NCI-H82 treated with DMSO at 0.1 percent for 48 hours (cell line): Measurements from ENCODE around the gene ATP6V1C2.

ENCODE experiments used
- DNase-seq: peaks from one replicate; lab custom pipeline; 2025; ENCODE audit not compliant: unreplicated experiment; lab: John Stamatoyannopoulos, UW

The ATP6V1C2 gene

GRCh38 chr2:10721396-10722251, at the start of gene ATP6V1C2:
TSS of gene ATP6V1C2 (plus strand) at chr2:10721630. CDS start at chr2:10722850, 1,220 bp downstream.
- no peak for DNase-seq

GRCh38 chr2:10675131-10675530, 46.3 kb upstream of the ATP6V1C2 start:
- no peak for DNase-seq

- no peak for DNase-seq
Observed at GRCh38 chr2:10678225-10678624, 43.2 kb upstream of the ATP6V1C2 start.

- no peak for DNase-seq
Observed at GRCh38 chr2:10680214-10680613, 41.2 kb upstream of the ATP6V1C2 start.

GRCh38 chr2:10680957-10681356, 40.5 kb upstream of the ATP6V1C2 start:
- DNase-seq = no peak

- DNase-seq = no peak
Observed at GRCh38 chr2:10686176-10686730, 35.2 kb upstream of the ATP6V1C2 start.

- DNase-seq = no peak
Observed at GRCh38 chr2:10688921-10689807, 32.3 kb upstream of the ATP6V1C2 start.

GRCh38 chr2:10691521-10691920, 29.9 kb upstream of the ATP6V1C2 start:
- no peak for DNase-seq

GRCh38 chr2:10700078-10700803, 21.2 kb upstream of the ATP6V1C2 start:
- DNase-seq = no peak

- no peak for DNase-seq
Observed at GRCh38 chr2:10704034-10704594, 17.3 kb upstream of the ATP6V1C2 start.

- no peak for DNase-seq
Observed at GRCh38 chr2:10706033-10706432, 15.4 kb upstream of the ATP6V1C2 start.

GRCh38 chr2:10707831-10708230, 13.6 kb upstream of the ATP6V1C2 start:
- DNase-seq = no peak

- peak; percentile 22 for DNase-seq
Observed at GRCh38 chr2:10709290-10709939, 12.0 kb upstream of the ATP6V1C2 start.

- no peak for DNase-seq
Observed at GRCh38 chr2:10712185-10712809, 9.1 kb upstream of the ATP6V1C2 start.

- peak; percentile 52 for DNase-seq
Observed at GRCh38 chr2:10716581-10716980, 4.8 kb upstream of the ATP6V1C2 start.

GRCh38 chr2:10717628-10718027, 3.8 kb upstream of the ATP6V1C2 start:
- no peak for DNase-seq

- no peak for DNase-seq
Observed at GRCh38 chr2:10720306-10720705, 1.1 kb upstream of the ATP6V1C2 start.

- DNase-seq = no peak
Observed at GRCh38 chr2:10720947-10721395, 459 bp upstream of the ATP6V1C2 start.

GRCh38 chr2:10722252-10722825, 909 bp downstream of the ATP6V1C2 start:
- no peak for DNase-seq
